Lower leg skin (tissue), 3 donors: ENCODE measurements around the gene PWP2.
"Not testable (repeated sequence)": the region's sequence is repeated elsewhere in the genome, so short reads cannot be mapped to it uniquely, and the experiment has no call there.

ENCODE experiments used
- CTCF ChIP-seq, 3 donors: fragments of 450-650 bp; IDR thresholded peaks; one replicate each; pipeline ENCODE4 v1.5.1; 2016; ENCODE audit warnings: antibody characterized with exemption in 3 of 3, mild to moderate bottlenecking in 3 of 3, moderate library complexity in 2 of 3
- POLR2A ChIP-seq, 2 donors: fragments of 450-650 bp; IDR thresholded peaks; one replicate each; pipeline ENCODE4 v1.6.1; 2016 to 2017; ENCODE audit warnings: antibody characterized with exemption in 2 of 2, mild to moderate bottlenecking in 1 of 2, moderate library complexity in 1 of 2

DNA sequence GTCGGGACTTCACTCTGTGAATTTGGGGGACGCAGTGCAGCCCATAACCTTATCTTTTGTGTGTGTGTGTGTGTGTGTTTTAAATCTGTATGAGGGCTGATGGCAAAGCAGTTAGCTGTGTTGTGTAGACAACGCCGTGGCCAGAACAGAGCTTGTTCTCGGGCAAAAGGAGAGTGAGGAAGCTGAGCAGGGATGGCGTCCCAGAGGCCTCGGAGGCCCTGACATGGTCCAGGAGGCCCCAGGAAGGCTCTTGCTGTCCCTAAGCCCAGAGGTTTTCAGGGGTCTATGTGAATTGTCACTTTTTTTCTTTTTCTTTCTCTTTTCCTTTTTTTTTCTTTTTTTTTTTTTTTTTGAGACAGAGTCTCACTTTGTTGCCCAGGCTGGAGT, 50.9 kb downstream of the PWP2 start:
- TF ChIP-seq CTCF, POLR2A (IDR thresholded peaks at IDR 0.05): not testable (repeated sequence)
